ENCODE measurements around the gene OR7A5. TPM values are rescaled to one million over a fixed set of nuclear protein-coding genes. Genes with fewer than 3 reads are reported as not detected.

The OR7A5 gene
- total and polyA plus RNA-seq, 2 of the 8 experiments (the other 6 are each of a cell fraction or from before 2014, with no cell fraction given), result not detected

GRCh38 chr19:14796021-14796420, 39.0 kb downstream of the OR7A5 start:
- WGBS, 2 experiments (ENCODE audit: extremely low coverage in 1 of 2, insufficient coverage in 1 of 2, insufficient read length in 1 of 2, insufficient replicate concordance in 2 of 2, low coverage in 1 of 2, low lambda C conversion rate in 2 of 2, missing lambda C conversion rate in 1 of 2), result 93% methylated on average over 11 of the region's 11 CpGs; no CpG with 5 or more reads in 1 of the 2 experiments
- Histone ChIP-seq H3K4me3 (ENCODE audit: extremely low read depth in 1 of 4, insufficient read depth in 2 of 4, low read depth in 3 of 4, low read length in 4 of 4) (no peak overlapping the region), H3K23ac (ENCODE audit: insufficient read length) (no peak overlapping the region), H3K4me2 (ENCODE audit: insufficient read depth in 1 of 2, low read depth in 2 of 2, low read length in 2 of 2) (no peak overlapping the region), H2AFZ (ENCODE audit: low read length) (no peak overlapping the region), H3K4me1 (replicated peaks in 1 of 4; ENCODE audit: control insufficient read depth in 3 of 4, insufficient read depth in 4 of 4, low read length in 3 of 4) (no peaks in the 10 kb centered on the region), H4K8ac (ENCODE audit: extremely low read depth, insufficient read depth, low read length) (no peak overlapping the region), H3K56ac (replicated peaks; ENCODE audit: insufficient read length, low read depth, low read length) (no peak overlapping the region), H2BK15ac (ENCODE audit: low read length) (no peak overlapping the region), H2AK5ac (ENCODE audit: low read depth, low read length) (no peak overlapping the region), H2BK5ac (ENCODE audit: low read depth, low read length) (no peak overlapping the region), H3K79me2 (ENCODE audit: control insufficient read depth in 1 of 2, insufficient read depth in 2 of 2, low read length in 2 of 2) (no peaks in the 10 kb centered on the region), H3K9me3 (ENCODE audit: insufficient read depth in 2 of 2, low read depth in 1 of 2, low read length in 1 of 2) (peaks cover 0 to 2% of the 10 kb centered on the region in 2 experiments; a peak in 1 of 4 replicates), H3K18ac (ENCODE audit: extremely low read depth, low read length) (no peak overlapping the region), H4K91ac (replicated peaks; ENCODE audit: insufficient read length, low read length) (no peak overlapping the region), H2BK20ac (ENCODE audit: low read length) (no peak overlapping the region), H4K20me1 (replicated peaks in 1 of 2; ENCODE audit: control insufficient read depth in 1 of 2, insufficient read depth in 2 of 2, low read length in 2 of 2) (no peaks in the 10 kb centered on the region), H3K79me1 (ENCODE audit: low read depth, low read length) (no peaks in the 10 kb centered on the region), H3K27me3 (replicated peaks in 1 of 4; ENCODE audit: control insufficient read depth in 3 of 4, extremely low read depth in 1 of 4, insufficient read depth in 3 of 4, low read length in 3 of 4) (no peaks in the 10 kb centered on the region), H3K9ac (replicated peaks in 1 of 4; ENCODE audit: extremely low read depth in 1 of 4, low read depth in 3 of 4, low read length in 3 of 4) (no peak overlapping the region), H3K27ac (ENCODE audit: low read depth, low read length) (no peak overlapping the region), H3K23me2 (ENCODE audit: low read depth, low read length) (no peaks in the 10 kb centered on the region), H4K5ac (ENCODE audit: insufficient read length, low read depth, low read length) (no peak overlapping the region), H2BK120ac (replicated peaks; ENCODE audit: low read depth, low read length) (no peak overlapping the region), H3K36me3 (ENCODE audit: control insufficient read depth in 2 of 4, insufficient read depth in 4 of 4, low read length in 3 of 4) (no peaks in the 10 kb centered on the region), H2BK12ac (ENCODE audit: low read depth, low read length) (no peak overlapping the region), H3K14ac (ENCODE audit: insufficient read length) (no peak overlapping the region), H3K4ac (replicated peaks; ENCODE audit: insufficient read length, low read depth, low read length) (no peak overlapping the region)
- ChIA-PET POLR2A (ENCODE audit: partially characterized antibody) (no interaction called here), CTCF (ENCODE audit: partially characterized antibody) (interaction anchor here (0.6 to 1.9 kb wide), 3 partner anchors 9 to 228 kb away, joined by 3 to 9 read pairs (median 8); no protein-coding TSS in a partner anchor)
- FAIRE-seq (no peak), DNase-seq (ENCODE audit: low read depth in 1 of 2, low spot score in 2 of 2) (no peak)
- TF ChIP-seq CHD1 (IDR thresholded peaks at IDR 0.05; ENCODE audit: low read depth, low read length) (no peak), CTBP2 (IDR thresholded peaks at IDR 0.05; ENCODE audit: borderline replicate concordance, insufficient read depth, insufficient read length, low read length) (no peak), GTF2F1 (IDR thresholded peaks at IDR 0.05; ENCODE audit: borderline replicate concordance, low read depth, low read length) (no peak), SP4 (IDR thresholded peaks at IDR 0.05; ENCODE audit: low read length) (no peak), RAD21 (IDR thresholded peaks at IDR 0.05 in 1 of 2, conservative IDR thresholded peaks at IDR 0.05 in 1 of 2; ENCODE audit: low read depth in 2 of 2, low read length in 2 of 2) (no peak), RXRA (IDR thresholded peaks at IDR 0.05; ENCODE audit: insufficient read depth, low read depth, low read length) (no peak), GABPA (IDR thresholded peaks at IDR 0.05; ENCODE audit: borderline replicate concordance, insufficient read depth, low read length) (no peak), SIN3A (conservative IDR thresholded peaks at IDR 0.05 in 1 of 2, IDR thresholded peaks at IDR 0.05 in 1 of 2; ENCODE audit: low read depth in 1 of 2, low read length in 2 of 2) (no peak), POU5F1 (IDR thresholded peaks at IDR 0.05; ENCODE audit: low read depth, low read length) (no peak), KDM1A (IDR thresholded peaks at IDR 0.05; ENCODE audit: borderline replicate concordance, low read length) (no peak), EP300 (IDR thresholded peaks at IDR 0.05; ENCODE audit: borderline replicate concordance in 1 of 2, low read depth in 2 of 2, low read length in 2 of 2) (no peak), HDAC2 (IDR thresholded peaks at IDR 0.05; ENCODE audit: borderline replicate concordance in 1 of 2, low read depth in 2 of 2, low read length in 2 of 2) (no peak), MAFK (IDR thresholded peaks at IDR 0.05; ENCODE audit: low read depth, low read length) (no peak)
